Glutamatergic neuron (in vitro differentiated cells): Measurements from ENCODE around the gene DLG1. TPM values are rescaled to one million over a fixed set of nuclear protein-coding genes. Genes with fewer than 3 reads are reported as not detected.

ENCODE experiments used
- DNase-seq: peaks from one replicate; pipeline ENCODE4 v3.0.0; 2022
- H3K27ac Mint-ChIP-seq: one replicate; pipeline ENCODE4 v1.8.0; 2020; ENCODE audit warnings: mild to moderate bottlenecking, mixed read lengths, inconsistent platforms; ENCODE audit not compliant: unreplicated experiment
- H3K27me3 Mint-ChIP-seq: one replicate; pipeline ENCODE4 v1.8.0; 2020; ENCODE audit warnings: mild to moderate bottlenecking, moderate library complexity, mixed read lengths, inconsistent platforms; ENCODE audit not compliant: unreplicated experiment
- H3K36me3 Mint-ChIP-seq: one replicate; pipeline ENCODE4 v1.8.0; 2020; ENCODE audit warnings: mild to moderate bottlenecking, mixed read lengths, inconsistent platforms; ENCODE audit not compliant: unreplicated experiment
- H3K4me1 Mint-ChIP-seq: one replicate; pipeline ENCODE4 v1.8.0; 2020; ENCODE audit warnings: mild to moderate bottlenecking, low read depth, mixed read lengths, inconsistent platforms; ENCODE audit not compliant: unreplicated experiment
- H3K4me3 Mint-ChIP-seq: one replicate; pipeline ENCODE4 v1.8.0; 2020; ENCODE audit warnings: mild to moderate bottlenecking, mixed read lengths, inconsistent platforms; ENCODE audit not compliant: unreplicated experiment
- H3K9me3 Mint-ChIP-seq: one replicate; pipeline ENCODE4 v1.8.0; 2020; ENCODE audit warnings: mild to moderate bottlenecking, moderate library complexity, mixed read lengths, inconsistent platforms; ENCODE audit not compliant: unreplicated experiment
- CTCF ChIP-seq: fragments of 200-600 bp; sonication (generic); IDR thresholded peaks from one replicate; pipeline ENCODE4 v1.5.0; 2021; ENCODE audit not compliant: partially characterized antibody, unreplicated experiment
- total RNA-seq: library from RNA; stranded (reverse); fragmentation: NEBNext Ultra II Directional; extraction: Animal tissue kit (Norgen Biotek cat#: 25700); gene quantifications from one replicate; pipeline ENCODE4 v1.2.1, GENCODE V29; 2021; ENCODE audit not compliant: unreplicated experiment

The DLG1 gene
- total RNA-seq, 1 donor from 2014 or later, result 66.0 TPM

- peaks cover 13% of the 10 kb centered on the region for H3K36me3 Mint-ChIP-seq
- TF ChIP-seq CTCF, result no peak
- no peak overlapping the region for H3K27ac Mint-ChIP-seq
Observed at GRCh38 chr3:197001106-197001971, 297.1 kb downstream of the DLG1 start.

GRCh38 chr3:197000211-197000610 is 298.2 kb downstream of the DLG1 start:
- H3K4me3 Mint-ChIP-seq, result no peak overlapping the region
- TF ChIP-seq CTCF, result no peak
- H3K36me3 Mint-ChIP-seq, result peaks cover 9% of the 10 kb centered on the region
- no peak overlapping the region for H3K27ac Mint-ChIP-seq
- H3K4me1 Mint-ChIP-seq, result peaks cover 7% of the 10 kb centered on the region
- no peak for DNase-seq
- H3K27me3 Mint-ChIP-seq, result peaks cover 16% of the 10 kb centered on the region
- peaks cover 5% of the 10 kb centered on the region for H3K9me3 Mint-ChIP-seq

More at GRCh38 chr3:197001106-197001971, 297.1 kb downstream of the DLG1 start:
- Mint-ChIP-seq H3K27me3 (peaks cover 20% of the 10 kb centered on the region), H3K9me3 (peaks cover 10% of the 10 kb centered on the region), H3K4me3 (peak overlapping the region; percentile 82), H3K4me1 (peaks cover 2% of the 10 kb centered on the region)
- no peak for DNase-seq

- no peak for TF ChIP-seq CTCF
- peaks cover 8% of the 10 kb centered on the region for H3K4me1 Mint-ChIP-seq
- H3K4me3 Mint-ChIP-seq, result no peak overlapping the region
- no peaks in the 10 kb centered on the region for H3K36me3 Mint-ChIP-seq
- H3K9me3 Mint-ChIP-seq, result no peaks in the 10 kb centered on the region
- peaks cover 9% of the 10 kb centered on the region for H3K27me3 Mint-ChIP-seq
- no peak for DNase-seq
- H3K27ac Mint-ChIP-seq, result no peak overlapping the region
Observed at GRCh38 chr3:196998966-196999760, 299.2 kb downstream of the DLG1 start.

GRCh38 chr3:196997311-196997710 is 301.1 kb downstream of the DLG1 start:
- no peak for TF ChIP-seq CTCF

More at GRCh38 chr3:196997311-196997710, 301.1 kb downstream of the DLG1 start:
- Mint-ChIP-seq H3K27me3 (peaks cover 9% of the 10 kb centered on the region), H3K36me3 (no peaks in the 10 kb centered on the region), H3K4me3 (no peak overlapping the region), H3K9me3 (no peaks in the 10 kb centered on the region), H3K27ac (no peak overlapping the region), H3K4me1 (peaks cover 12% of the 10 kb centered on the region)
- no peak for DNase-seq
